ENCODE measurements around the gene NEGR1.
A peak's percentile ranks its signal among the peaks of the same experiment; 100 is the strongest.
"Not testable (repeated sequence)": the region's sequence is repeated elsewhere in the genome, so short reads cannot be mapped to it uniquely, and the experiment has no call there.

The NEGR1 gene

GRCh38 chr1:72282271-72283021, at the start of gene NEGR1:
TSS of gene NEGR1 (minus strand) at chr1:72282539.
- DNase-seq: peak; percentile 50

DNA sequence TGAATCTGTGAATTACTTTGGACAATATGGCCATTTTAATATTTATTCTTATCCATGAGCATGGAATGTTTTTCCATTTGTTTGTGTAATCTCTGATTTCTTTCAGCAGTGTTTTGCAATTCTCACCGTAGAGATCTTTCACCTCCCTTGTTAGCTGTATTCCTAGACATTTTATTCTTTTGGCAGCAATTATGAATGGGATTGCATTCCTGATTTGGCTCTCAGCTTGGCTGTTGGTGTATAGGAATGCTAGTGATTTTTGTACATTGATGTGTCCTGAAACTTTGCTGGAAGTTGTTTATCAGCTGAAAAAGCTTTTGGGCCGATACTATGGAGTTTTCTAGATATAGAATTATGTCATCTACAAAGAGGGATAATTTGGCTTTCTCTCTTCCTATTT, 44.2 kb upstream of the NEGR1 start:
- no peak for DNase-seq

GRCh38 chr1:72324451-72324850, 42.1 kb upstream of the NEGR1 start:
- DNase-seq: no peak

GRCh38 chr1:72322910-72323309, 40.6 kb upstream of the NEGR1 start:
- DNase-seq: no peak

DNA sequence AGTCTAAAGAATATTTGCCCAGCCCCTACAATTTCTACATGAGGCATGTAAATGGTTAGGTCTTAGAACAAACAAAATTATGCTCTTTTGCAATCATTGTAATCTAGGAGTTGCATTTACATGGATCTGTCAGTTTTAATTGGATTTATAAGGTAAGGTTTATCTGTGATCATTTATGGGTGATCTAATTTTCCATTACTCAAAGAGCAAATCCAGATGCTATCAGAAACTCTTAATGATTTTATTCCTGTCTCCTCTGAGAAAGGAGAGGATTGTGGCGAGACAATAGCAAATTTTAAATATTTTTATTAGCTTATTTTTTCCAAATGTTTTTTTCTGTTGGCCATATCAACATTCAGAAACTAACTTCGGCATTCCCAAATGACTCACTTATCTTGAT, 14.2 kb upstream of the NEGR1 start:
- no peak for DNase-seq

- DNase-seq: no peak
Measured at GRCh38 chr1:72288886-72289285, 6.5 kb upstream of the NEGR1 start.

- no peak for DNase-seq
Measured at GRCh38 chr1:72286401-72286800, 4.1 kb upstream of the NEGR1 start.

DNA sequence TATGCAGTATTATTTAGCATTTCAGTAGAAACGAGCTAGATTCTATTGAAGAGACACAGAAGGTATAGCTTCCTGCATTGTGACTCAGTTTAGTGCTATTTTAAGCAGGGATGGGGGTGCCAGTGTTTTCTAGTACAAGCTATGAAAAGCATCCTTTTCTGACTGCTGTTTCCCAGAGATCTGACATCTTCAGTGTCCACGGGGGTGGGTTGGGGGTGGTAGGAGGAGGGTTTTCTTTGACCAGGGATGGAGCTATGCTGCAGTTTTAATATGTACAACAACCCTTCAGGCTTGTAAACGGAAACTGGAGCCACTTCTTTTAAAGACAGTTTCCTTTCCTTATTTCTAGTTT, 2.7 kb upstream of the NEGR1 start:
- no peak for DNase-seq

DNA sequence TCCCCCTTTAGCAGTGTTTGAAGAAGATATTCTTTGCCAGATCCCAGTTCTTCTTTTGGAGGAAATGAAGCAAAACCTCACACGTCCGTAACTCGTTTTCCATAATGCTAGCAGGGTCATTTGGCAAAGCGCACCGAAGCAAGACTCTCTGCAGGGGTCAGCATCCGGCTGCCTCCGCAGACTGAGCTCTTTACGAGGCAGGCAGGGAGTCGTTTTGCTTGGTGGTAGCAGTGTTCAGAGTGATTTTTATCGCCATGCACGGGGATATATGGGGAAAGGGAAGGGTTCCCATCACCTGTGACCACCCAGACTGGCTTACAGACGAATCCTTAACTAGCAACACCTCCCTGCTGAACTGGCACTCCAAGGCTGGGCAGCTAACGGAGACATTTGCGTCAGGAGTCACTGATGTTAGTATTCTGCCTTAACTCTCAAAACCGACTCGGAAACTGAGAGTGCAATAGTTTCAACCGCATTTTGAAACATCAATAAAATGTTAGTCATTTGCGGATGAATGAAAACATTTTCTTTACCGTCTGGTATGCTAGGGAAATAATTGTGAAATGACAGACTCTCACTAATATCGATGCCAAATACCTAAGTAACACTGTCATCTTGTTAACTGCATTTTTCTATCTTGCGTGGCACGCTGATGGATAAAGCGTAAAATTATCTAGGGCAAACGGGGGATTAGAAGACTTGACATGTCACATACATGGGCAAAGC, 2.2 kb upstream of the NEGR1 start:
- DNase-seq: peak; percentile 54

DNA sequence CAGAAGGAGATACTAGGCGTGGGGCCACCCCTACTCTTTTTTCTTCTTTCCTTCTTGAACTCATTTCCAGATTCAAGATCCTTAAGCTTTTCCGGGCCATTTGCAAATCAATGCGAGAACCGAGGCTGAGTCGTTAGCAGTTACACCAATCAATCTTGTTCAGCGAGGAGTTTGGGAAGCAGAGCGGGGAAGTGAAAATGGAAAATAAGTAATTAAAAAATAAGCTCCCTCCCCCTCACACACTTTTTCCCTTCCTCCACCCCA, 1.7 kb upstream of the NEGR1 start:
- no peak for DNase-seq

DNA sequence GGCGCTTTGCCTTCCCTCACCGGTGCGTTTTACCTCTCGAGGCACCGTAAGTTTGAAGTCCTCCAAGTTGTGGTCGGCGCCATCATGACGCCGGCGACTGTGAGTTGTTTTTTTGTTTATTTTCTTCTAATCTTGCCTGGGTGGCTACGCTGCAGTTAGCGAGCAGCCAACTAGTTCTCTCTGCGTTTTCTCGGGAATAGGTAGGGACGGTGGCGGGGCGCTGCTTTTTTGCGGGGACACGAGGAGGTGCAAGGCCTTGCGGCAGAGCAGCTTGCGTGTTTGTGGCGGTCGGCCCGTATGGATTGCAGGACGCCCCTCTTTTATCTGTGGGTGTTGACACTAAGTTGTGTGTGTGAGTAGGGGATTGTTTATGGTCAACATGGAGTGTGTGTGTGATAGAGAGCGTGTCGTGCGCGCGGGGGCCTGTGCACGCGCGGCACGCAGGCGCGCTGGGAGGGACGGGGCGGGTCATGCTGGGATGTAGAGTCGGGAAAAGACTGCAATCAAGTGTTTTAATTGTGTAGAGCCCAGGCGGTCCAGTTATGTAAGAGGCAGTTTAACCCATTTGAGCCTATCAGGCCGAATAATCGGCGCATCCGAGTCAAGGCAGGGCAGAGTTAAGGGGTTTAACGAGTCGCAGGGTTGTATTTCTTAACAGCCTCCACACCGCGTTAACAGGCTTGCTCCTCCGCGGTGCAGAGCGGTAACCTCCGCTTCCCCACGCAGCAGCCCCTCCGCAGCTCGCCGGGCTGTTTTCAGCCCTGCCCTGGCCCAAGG, 1.2 kb upstream of the NEGR1 start:
- peak; percentile 84 for DNase-seq

DNA sequence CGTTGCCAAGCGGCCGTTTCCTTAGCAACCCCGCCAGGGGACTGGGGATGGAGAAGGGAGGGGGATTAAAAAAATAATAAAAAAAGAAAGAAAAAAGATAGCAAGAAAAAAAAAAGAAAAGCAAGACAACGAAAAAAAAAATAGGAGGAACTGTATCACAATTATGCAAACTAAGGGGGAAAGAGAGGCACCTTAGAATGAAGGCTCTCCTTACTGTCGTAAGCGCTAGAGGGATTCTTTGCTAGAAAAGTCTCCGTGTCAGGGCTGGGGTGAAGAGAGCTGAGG, 625 bp upstream of the NEGR1 start:
- peak; percentile 84 for DNase-seq

GRCh38 chr1:72281637-72282270, 585 bp downstream of the NEGR1 start:
- no peak for DNase-seq

GRCh38 chr1:72281144-72281543, 1.2 kb downstream of the NEGR1 start:
- no peak for DNase-seq

GRCh38 chr1:72280711-72281110, 1.6 kb downstream of the NEGR1 start:
- no peak for DNase-seq

DNA sequence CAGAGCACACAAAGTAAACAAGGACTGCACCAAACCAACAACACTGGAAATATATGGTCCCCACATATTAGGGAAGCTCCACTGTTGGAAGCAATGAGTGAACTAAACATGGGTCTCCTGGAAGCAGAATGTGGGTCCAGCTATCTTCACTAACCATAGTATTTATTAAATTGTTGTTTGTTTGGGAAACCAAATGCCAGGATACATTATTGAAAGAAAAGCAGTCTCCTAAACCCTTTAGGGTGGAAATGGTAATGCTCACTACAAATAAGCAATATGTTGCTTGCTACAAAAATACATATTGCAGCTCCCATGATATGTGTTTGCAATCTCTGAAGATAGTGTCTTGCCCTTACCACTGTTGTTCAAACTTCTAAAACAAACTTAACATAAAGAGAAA, 2.2 kb downstream of the NEGR1 start:
- DNase-seq: no peak

DNA sequence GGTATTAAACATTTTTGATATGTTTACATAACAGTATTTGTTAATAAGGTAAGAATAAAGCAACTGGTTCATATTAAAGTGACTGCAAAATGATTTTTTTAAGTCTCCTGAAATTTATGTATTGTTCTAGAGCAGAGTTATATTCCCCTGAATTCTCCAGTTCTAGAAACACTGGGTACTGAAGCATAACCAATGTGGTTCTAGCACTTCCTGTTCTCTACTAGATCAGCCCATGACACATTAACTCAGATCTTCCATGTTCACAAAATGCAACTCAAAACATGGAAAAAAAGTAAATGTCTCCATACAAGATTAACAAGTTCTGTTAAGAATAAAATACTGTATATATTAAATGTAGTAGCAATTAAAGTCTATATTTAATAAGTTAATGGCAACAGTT, 3.9 kb downstream of the NEGR1 start:
- DNase-seq: no peak

- DNase-seq: no peak
Measured at GRCh38 chr1:72271555-72272085, 10.7 kb downstream of the NEGR1 start.

DNA sequence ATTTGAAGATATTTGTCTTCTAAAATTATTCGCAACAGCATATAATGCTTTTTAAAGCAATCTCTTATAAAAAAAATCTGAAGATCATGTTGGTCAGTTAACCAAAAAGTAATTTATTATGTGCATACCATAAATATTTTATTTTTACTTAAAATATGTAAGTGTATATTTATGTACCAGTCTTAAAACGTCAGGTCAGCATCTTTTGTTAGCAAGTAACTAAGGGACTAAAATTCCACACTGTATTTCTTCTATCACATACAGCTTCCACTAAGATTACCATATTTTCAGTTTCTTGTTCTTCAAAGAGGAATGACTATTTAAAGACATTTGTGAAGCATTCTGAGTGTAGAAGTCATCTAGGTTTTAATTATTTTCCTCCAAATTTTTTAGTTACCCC, 19.6 kb downstream of the NEGR1 start:
- DNase-seq: no peak

GRCh38 chr1:72253132-72253531, 29.2 kb downstream of the NEGR1 start:
- no peak for DNase-seq

DNA sequence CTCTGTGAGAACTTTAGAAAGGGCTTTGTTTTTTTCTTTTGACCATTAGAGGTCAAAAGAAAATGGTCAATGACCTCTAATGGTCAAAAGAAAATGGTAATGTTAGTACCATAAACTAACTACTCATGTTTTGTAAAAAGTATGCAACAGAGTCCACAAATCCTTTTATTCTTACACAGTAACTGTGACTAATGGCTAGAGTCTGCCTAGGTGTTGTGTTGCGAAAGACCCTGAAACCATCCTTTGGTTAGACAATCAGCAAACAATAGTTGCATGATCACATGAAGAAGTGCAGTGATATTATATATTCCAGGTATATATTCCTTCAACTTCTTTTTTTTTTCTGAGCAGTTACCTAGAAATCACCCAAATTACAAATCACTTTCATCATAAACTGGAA, 40.9 kb downstream of the NEGR1 start:
- no peak for DNase-seq

GRCh38 chr1:72235931-72236330, 46.4 kb downstream of the NEGR1 start:
- DNase-seq: not testable (repeated sequence)

DNA sequence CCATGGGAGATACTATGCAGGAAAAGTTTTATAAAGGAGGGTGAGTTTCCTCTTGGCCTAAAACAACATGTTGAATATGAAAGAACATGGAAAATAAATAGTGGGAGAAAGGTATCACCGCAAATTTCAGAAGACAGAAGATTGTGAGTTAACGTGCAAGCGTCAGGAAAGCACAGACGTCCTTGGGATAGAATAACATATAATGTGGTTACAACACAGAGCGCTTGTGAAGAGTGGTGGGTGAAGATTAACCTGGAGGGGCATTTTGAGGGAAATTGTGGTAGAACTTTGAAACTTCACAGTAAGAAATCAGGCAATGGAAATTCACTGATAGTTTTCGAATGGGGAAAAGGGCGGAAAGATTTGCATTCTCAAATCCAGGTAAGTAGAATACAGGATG, 47.3 kb downstream of the NEGR1 start:
- DNase-seq: no peak

GRCh38 chr1:72230746-72231145, 51.6 kb downstream of the NEGR1 start:
- DNase-seq: no peak
